Measurements from ENCODE around the gene ADARB1.

Gene ADARB1

DNA sequence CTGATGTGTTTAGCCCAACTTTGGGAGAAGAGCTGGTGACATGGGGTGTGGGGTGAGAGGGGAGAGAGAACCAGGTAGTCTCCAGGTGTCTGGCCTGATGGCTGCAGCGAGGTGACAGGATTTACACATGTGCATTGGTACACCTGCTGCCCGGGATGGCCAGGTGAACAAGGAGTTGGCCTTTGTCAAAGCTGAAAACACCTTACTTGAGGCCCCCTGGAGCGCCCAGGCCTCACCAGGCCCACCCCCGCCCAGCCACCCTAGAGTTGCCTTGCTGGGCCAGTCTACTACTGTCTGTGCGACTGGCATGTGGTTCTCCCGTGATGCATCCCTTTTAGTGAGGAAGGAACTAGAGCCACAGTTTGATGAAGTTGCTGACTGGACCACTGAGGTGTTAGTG is 90.5 kb downstream of the ADARB1 start:
- H3K4me1 Mint-ChIP-seq = peaks cover 20% of the 10 kb centered on the region
- H3K27me3 Mint-ChIP-seq = no peaks in the 10 kb centered on the region
- CTCF ChIA-PET = interaction anchor here (1.9 kb wide), 1 partner anchor 27 kb away, joined by 6 read pairs; no protein-coding TSS in a partner anchor
- H3K36me3 Mint-ChIP-seq = no peaks in the 10 kb centered on the region
- H3K4me3 Mint-ChIP-seq = no peak overlapping the region
- no peak overlapping the region for H3K27ac Mint-ChIP-seq
- DNase-seq = no peak
- H3K9me3 Mint-ChIP-seq = no peaks in the 10 kb centered on the region

- CTCF ChIA-PET = interaction anchor here (1.9 to 3.0 kb wide), 2 partner anchors 14 to 28 kb away, joined by 5 to 9 read pairs; no protein-coding TSS in a partner anchor
- H3K27ac Mint-ChIP-seq = no peak overlapping the region
- peaks cover 26% of the 10 kb centered on the region for H3K4me1 Mint-ChIP-seq
- H3K27me3 Mint-ChIP-seq = no peaks in the 10 kb centered on the region
- DNase-seq = no peak
- no peaks in the 10 kb centered on the region for H3K9me3 Mint-ChIP-seq
- H3K4me3 Mint-ChIP-seq = no peak overlapping the region
- no peaks in the 10 kb centered on the region for H3K36me3 Mint-ChIP-seq
Observed at GRCh38 chr21:45166931-45167330, 92.6 kb downstream of the ADARB1 start.

- Mint-ChIP-seq H3K27ac (no peak overlapping the region), H3K4me1 (peaks cover 26% of the 10 kb centered on the region), H3K4me3 (no peak overlapping the region), H3K9me3 (no peaks in the 10 kb centered on the region), H3K36me3 (peaks cover 2% of the 10 kb centered on the region), H3K27me3 (no peaks in the 10 kb centered on the region)
- no peak for DNase-seq
- CTCF ChIA-PET = interaction anchor here (1.9 to 3.0 kb wide), 2 partner anchors 15 to 29 kb away, joined by 5 to 9 read pairs; no protein-coding TSS in a partner anchor
Observed at GRCh38 chr21:45167796-45168222, 93.4 kb downstream of the ADARB1 start.

GRCh38 chr21:45168522-45168921 is 94.1 kb downstream of the ADARB1 start:
- H3K27me3 Mint-ChIP-seq = no peaks in the 10 kb centered on the region
- H3K4me1 Mint-ChIP-seq = peaks cover 26% of the 10 kb centered on the region
- no peak overlapping the region for H3K27ac Mint-ChIP-seq
- no peak overlapping the region for H3K4me3 Mint-ChIP-seq
- peaks cover 3% of the 10 kb centered on the region for H3K36me3 Mint-ChIP-seq
- CTCF ChIA-PET = interaction anchor here (1.6 to 3.0 kb wide), 2 partner anchors 16 to 28 kb away, joined by 6 to 9 read pairs; no protein-coding TSS in a partner anchor
- no peak for DNase-seq
- H3K9me3 Mint-ChIP-seq = no peaks in the 10 kb centered on the region

- no peak overlapping the region for H3K4me3 Mint-ChIP-seq
Observed at GRCh38 chr21:45169001-45169400, 94.6 kb downstream of the ADARB1 start.

DNA sequence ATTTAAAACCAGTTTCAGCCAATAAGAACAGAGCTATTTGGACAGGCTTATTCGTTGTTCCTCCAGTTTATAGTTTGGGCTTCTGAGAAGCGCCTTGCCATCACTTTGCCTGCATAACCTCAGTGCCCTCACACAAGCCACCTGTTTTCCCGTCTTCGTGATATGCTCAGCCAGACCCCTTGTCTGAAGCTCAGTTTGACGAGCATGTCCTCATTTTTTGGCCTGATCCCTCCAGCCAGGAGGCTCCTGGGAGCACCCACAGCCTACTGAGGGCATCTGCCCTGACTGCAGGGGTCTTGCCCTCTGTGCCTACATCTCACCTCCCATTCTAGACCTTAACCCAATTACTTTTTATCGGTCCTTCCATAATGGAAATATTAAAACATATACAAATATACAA is 95.3 kb downstream of the ADARB1 start:
- Mint-ChIP-seq H3K4me1 (peaks cover 26% of the 10 kb centered on the region), H3K4me3 (no peak overlapping the region)
- CTCF ChIA-PET = interaction anchor here (1.6 kb wide), 1 partner anchor 29 kb away, joined by 6 read pairs; no protein-coding TSS in a partner anchor

More at GRCh38 chr21:45169001-45169400, 94.6 kb downstream of the ADARB1 start:
- CTCF ChIA-PET = interaction anchor here (1.6 to 3.0 kb wide), 2 partner anchors 16 to 28 kb away, joined by 6 to 9 read pairs; no protein-coding TSS in a partner anchor
- no peak for DNase-seq
- Mint-ChIP-seq H3K4me1 (peaks cover 26% of the 10 kb centered on the region), H3K9me3 (no peaks in the 10 kb centered on the region), H3K27ac (no peak overlapping the region), H3K36me3 (peaks cover 3% of the 10 kb centered on the region), H3K27me3 (no peaks in the 10 kb centered on the region)

DNA sequence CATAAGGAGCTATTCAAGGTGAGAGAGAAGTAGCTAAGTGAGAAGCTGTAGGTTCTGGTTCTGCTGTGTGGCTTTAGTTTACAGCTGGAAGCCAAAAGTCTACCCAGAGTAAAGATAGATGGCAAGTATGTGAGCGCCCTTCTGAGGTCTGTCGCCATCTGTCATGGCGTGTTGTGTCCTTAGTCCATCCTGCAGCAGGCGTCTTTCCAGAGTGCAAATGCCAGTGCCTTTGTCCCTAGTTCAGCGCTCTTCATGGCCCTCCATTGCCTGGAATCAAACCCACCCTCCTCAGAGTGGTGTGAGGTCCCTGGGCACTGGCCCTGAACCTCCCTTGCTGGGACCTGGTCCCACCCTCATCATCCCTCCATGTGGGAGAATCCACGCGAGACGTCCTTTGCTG is 96.6 kb downstream of the ADARB1 start:
- CTCF ChIA-PET = no interaction called here

More for the DNA sequence above, 95.3 kb downstream of the ADARB1 start:
- Mint-ChIP-seq H3K9me3 (no peaks in the 10 kb centered on the region), H3K27ac (no peak overlapping the region), H3K36me3 (peaks cover 3% of the 10 kb centered on the region), H3K27me3 (no peaks in the 10 kb centered on the region)
- DNase-seq = no peak

GRCh38 chr21:45172420-45172819 is 98.0 kb downstream of the ADARB1 start:
- H3K27ac Mint-ChIP-seq = no peak overlapping the region
- peaks cover 26% of the 10 kb centered on the region for H3K4me1 Mint-ChIP-seq
- H3K36me3 Mint-ChIP-seq = peaks cover 10% of the 10 kb centered on the region
- no peaks in the 10 kb centered on the region for H3K27me3 Mint-ChIP-seq
- no peak overlapping the region for H3K4me3 Mint-ChIP-seq
- no peaks in the 10 kb centered on the region for H3K9me3 Mint-ChIP-seq
- DNase-seq = no peak
- CTCF ChIA-PET = no interaction called here

More for the DNA sequence above, 96.6 kb downstream of the ADARB1 start:
- Mint-ChIP-seq H3K36me3 (peaks cover 4% of the 10 kb centered on the region), H3K9me3 (no peaks in the 10 kb centered on the region), H3K4me1 (peaks cover 26% of the 10 kb centered on the region), H3K27me3 (no peaks in the 10 kb centered on the region), H3K27ac (no peak overlapping the region), H3K4me3 (no peak overlapping the region)
- DNase-seq = no peak

DNA sequence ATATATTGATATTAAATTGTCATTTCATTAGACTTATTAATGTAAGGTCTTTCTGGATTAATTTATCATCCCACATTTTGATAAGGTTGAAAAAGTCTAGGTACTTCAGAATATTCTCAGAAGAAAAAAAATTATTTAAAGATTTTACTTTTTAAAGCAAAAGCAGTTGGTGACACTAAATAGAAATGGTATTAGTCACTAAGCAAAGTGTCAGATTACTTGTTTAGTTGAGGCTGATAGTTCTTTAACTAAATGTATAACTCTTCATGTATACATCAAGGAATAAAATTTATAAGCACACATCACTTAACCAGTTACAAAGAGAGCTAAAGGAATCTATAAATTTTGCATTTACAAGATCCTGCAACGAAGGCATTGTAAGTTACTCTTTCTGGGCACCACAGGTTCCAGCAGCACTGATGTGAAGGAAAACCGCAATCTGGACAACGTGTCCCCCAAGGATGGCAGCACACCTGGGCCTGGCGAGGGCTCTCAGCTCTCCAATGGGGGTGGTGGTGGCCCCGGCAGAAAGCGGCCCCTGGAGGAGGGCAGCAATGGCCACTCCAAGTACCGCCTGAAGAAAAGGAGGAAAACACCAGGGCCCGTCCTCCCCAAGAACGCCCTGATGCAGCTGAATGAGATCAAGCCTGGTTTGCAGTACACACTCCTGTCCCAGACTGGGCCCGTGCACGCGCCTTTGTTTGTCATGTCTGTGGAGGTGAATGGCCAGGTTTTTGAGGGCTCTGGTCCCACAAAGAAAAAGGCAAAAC is 101.1 kb downstream of the ADARB1 start:
- CTCF ChIA-PET = no interaction called here
- H3K27ac Mint-ChIP-seq = no peak overlapping the region

DNA sequence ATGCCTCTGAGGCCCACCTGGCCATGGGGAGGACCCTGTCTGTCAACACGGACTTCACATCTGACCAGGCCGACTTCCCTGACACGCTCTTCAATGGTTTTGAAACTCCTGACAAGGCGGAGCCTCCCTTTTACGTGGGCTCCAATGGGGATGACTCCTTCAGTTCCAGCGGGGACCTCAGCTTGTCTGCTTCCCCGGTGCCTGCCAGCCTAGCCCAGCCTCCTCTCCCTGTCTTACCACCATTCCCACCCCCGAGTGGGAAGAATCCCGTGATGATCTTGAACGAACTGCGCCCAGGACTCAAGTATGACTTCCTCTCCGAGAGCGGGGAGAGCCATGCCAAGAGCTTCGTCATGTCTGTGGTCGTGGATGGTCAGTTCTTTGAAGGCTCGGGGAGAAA is 101.8 kb downstream of the ADARB1 start:
- Mint-ChIP-seq H3K27ac (no peak overlapping the region), H3K9me3 (no peaks in the 10 kb centered on the region), H3K4me3 (no peak overlapping the region), H3K36me3 (peaks cover 12% of the 10 kb centered on the region), H3K27me3 (no peaks in the 10 kb centered on the region), H3K4me1 (no peaks in the 10 kb centered on the region)
- CTCF ChIA-PET = no interaction called here
- DNase-seq = no peak

More for the DNA sequence above, 101.1 kb downstream of the ADARB1 start:
- Mint-ChIP-seq H3K27me3 (no peaks in the 10 kb centered on the region), H3K9me3 (no peaks in the 10 kb centered on the region), H3K4me3 (no peak overlapping the region), H3K4me1 (peaks cover 3% of the 10 kb centered on the region), H3K36me3 (peaks cover 12% of the 10 kb centered on the region)
- DNase-seq = no peak

- peaks cover 16% of the 10 kb centered on the region for H3K36me3 Mint-ChIP-seq
- CTCF ChIA-PET = no interaction called here
- no peaks in the 10 kb centered on the region for H3K27me3 Mint-ChIP-seq
- H3K4me1 Mint-ChIP-seq = no peaks in the 10 kb centered on the region
- DNase-seq = no peak
- H3K4me3 Mint-ChIP-seq = no peak overlapping the region
- no peak overlapping the region for H3K27ac Mint-ChIP-seq
- H3K9me3 Mint-ChIP-seq = no peaks in the 10 kb centered on the region
Observed at GRCh38 chr21:45177039-45177438, 102.7 kb downstream of the ADARB1 start.

- Mint-ChIP-seq H3K36me3 (peaks cover 20% of the 10 kb centered on the region), H3K27ac (no peak overlapping the region), H3K4me1 (no peaks in the 10 kb centered on the region), H3K27me3 (no peaks in the 10 kb centered on the region), H3K4me3 (no peak overlapping the region), H3K9me3 (no peaks in the 10 kb centered on the region)
- DNase-seq = no peak
- CTCF ChIA-PET = no interaction called here
Observed at GRCh38 chr21:45178070-45178608, 103.8 kb downstream of the ADARB1 start.

DNA sequence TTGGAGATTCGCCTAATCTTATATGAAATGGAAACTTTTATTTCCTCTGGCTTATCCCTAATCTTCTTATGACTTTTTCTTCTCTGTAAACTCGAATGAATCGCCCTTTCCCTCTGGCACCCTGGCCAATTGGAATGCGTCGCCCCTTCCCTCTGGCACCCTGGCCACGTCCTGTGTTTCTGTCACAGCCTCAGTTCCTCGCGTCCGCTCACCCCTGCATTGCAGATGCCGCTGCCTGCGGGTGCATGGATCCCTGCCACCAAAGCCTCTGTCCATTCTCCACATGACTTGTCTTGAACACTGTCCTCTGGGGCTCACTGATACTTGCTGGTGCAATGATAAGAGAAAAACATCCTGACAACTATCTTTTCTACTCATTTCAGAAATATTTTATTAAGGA is 104.6 kb downstream of the ADARB1 start:
- peak overlapping the region; percentile 38 for H3K27ac Mint-ChIP-seq
- H3K9me3 Mint-ChIP-seq = no peaks in the 10 kb centered on the region
- no peak for DNase-seq
- H3K36me3 Mint-ChIP-seq = peaks cover 21% of the 10 kb centered on the region
- no peaks in the 10 kb centered on the region for H3K4me1 Mint-ChIP-seq
- CTCF ChIA-PET = interaction anchor here (1.4 kb wide), 1 partner anchor 41 kb away, joined by 3 read pairs; no protein-coding TSS in a partner anchor
- H3K4me3 Mint-ChIP-seq = no peak overlapping the region
- H3K27me3 Mint-ChIP-seq = no peaks in the 10 kb centered on the region

DNA sequence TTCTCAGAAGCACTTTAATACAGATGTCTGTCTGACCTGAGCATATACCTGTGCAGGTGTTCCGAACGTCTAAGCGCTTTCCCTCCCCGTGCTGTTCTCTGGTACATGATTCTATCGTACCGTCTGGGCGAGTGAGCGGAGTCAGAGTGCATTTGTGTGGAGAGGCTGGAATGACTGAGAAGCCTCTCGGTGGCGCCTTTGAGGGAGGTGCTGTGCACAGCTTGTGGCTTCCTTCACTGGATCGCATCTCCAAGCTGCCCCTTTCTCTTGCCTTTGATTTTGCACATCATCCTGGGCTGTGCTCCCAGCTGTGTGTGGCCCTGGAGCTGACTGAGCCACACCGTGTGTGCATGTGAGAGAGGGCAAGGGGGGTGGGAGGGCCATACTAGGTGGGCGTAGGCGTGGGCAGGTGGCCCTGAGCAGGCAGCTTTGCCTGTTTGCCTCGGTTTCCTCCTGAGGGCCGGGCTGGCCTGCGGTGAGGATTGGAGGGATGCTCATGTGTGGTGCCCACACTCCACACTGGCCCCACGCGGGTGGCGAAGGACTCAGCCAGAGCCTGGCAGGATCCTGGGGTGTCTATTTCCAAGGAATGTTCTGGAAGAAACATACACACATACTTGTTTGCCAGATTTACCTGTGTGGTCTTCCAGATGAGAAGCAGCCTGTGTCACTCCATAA is 105.3 kb downstream of the ADARB1 start:
- Mint-ChIP-seq H3K4me3 (no peak overlapping the region), H3K27ac (no peak overlapping the region), H3K27me3 (no peaks in the 10 kb centered on the region), H3K9me3 (no peaks in the 10 kb centered on the region), H3K4me1 (no peaks in the 10 kb centered on the region), H3K36me3 (peaks cover 21% of the 10 kb centered on the region)
- CTCF ChIA-PET = interaction anchor here (1.4 kb wide), 1 partner anchor 41 kb away, joined by 3 read pairs; no protein-coding TSS in a partner anchor
- no peak for DNase-seq

Measured in activated naive CD4-positive, alpha-beta T cell treated with anti-CD3 and anti-CD28 coated beads, Interleukin-2, amount 10 ng/mL, durations not matched to agents 7 days and 5 days (primary cell).